Measurements from ENCODE around the gene SLAMF1. TPM values are rescaled to one million over a fixed set of nuclear protein-coding genes. Genes with fewer than 3 reads are reported as not detected.

The SLAMF1 gene
- total and polyA plus RNA-seq, 11 donors = 0.14 to 4.3 (median 0.60) TPM; not detected in 5

DNA sequence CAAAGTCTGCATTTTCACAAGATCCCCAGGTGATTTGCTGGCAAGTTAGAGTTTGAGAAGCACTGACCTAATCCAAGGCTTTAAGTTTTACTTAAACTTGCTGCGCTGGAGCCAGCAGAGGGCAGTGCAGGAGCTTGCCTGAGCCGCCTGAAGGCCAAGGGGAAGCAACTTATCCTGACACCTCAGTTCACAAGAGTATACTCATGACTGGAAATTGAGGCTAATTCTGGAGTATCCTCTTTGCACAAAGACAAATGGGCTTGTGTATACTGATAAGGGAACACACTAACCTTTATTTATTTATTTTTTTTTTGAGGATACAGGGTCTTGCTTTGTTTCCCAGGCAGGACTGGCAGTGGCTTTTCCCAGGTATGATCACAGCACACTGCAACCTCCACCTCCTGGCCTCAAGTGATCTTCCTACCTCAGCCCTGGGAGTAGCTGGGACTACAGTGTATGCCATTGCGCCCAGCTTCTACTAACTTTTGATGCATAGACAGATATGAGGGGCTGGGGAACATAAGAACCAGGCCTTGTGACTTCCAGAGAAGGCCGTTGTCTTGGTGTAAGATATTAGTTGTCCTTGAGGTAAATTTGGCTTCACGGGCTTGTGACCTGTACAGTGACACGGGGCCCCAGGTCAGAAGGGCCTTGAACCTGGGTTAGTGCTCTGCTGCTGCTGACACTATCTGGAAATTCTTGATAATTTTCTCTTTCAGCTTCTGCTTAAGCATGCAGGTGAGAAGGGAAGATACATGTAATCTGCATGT, 29.0 kb upstream of the SLAMF1 start:
- peaks cover 0 to 46% (median 0%) of the 10 kb centered on the region in 12 donors for H3K4me1 ChIP-seq

DNA sequence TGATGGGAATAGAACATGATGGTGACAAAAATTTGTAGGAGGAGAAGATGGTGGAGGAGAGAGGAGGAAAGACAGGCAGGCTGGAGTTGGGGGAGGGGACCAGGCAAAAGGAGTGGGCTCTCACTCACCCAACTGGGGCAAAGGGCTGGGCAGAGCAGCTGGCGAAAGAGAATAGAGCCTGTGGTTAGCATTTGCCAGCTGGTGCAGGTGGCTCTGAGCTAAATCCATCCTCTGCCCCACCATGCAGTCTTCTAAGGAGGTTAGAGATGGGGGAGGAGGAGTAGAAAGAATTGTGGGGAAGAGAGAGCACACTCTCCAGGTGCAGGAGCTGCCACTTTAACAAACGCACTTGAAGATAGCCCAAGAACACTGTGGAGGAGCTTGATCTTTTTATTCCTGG, 27.6 kb upstream of the SLAMF1 start:
- TF ChIP-seq, protein P1, sequence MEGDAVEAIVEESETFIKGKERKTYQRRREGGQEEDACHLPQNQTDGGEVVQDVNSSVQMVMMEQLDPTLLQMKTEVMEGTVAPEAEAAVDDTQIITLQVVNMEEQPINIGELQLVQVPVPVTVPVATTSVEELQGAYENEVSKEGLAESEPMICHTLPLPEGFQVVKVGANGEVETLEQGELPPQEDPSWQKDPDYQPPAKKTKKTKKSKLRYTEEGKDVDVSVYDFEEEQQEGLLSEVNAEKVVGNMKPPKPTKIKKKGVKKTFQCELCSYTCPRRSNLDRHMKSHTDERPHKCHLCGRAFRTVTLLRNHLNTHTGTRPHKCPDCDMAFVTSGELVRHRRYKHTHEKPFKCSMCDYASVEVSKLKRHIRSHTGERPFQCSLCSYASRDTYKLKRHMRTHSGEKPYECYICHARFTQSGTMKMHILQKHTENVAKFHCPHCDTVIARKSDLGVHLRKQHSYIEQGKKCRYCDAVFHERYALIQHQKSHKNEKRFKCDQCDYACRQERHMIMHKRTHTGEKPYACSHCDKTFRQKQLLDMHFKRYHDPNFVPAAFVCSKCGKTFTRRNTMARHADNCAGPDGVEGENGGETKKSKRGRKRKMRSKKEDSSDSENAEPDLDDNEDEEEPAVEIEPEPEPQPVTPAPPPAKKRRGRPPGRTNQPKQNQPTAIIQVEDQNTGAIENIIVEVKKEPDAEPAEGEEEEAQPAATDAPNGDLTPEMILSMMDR (IDR thresholded peaks at IDR 0.05) = no peak
- TF ChIP-seq POLR2A (IDR thresholded peaks at IDR 0.05) = no peak
- no peak for DNase-seq
- Histone ChIP-seq H3K27ac (no peak overlapping the region), H3K9me3 (peaks cover 0 to 6% (median 2%) of the 10 kb centered on the region in 12 donors), H3K27me3 (peaks cover 0 to 15% (median 0%) of the 10 kb centered on the region in 9 donors), H3K4me3 (no peak overlapping the region), H3K4me1 (peaks cover 0 to 46% (median 0%) of the 10 kb centered on the region in 12 donors), H3K36me3 (peaks cover 0 to 19% (median 0%) of the 10 kb centered on the region in 9 donors)
- no peak for ATAC-seq
- WGBS, 4 donors = 69 to 92% (median 78%) methylated on average over 2 of the region's 2 CpGs
- intact Hi-C loops (cut with DNase I) = loop anchor here in 5 of 10 donors (10.0 kb wide), 4 partner anchors 150 to 470 kb away; partner anchors contain the start of gene ITLN2 (in 1 of the 5)

More for the DNA sequence above, 29.0 kb upstream of the SLAMF1 start:
- no peaks in the 10 kb centered on the region for H3K9me3 ChIP-seq
- peaks cover 0 to 15% (median 0%) of the 10 kb centered on the region in 9 donors for H3K27me3 ChIP-seq
- H3K36me3 ChIP-seq = peaks cover 0 to 33% (median 0%) of the 10 kb centered on the region in 9 donors
- no peak overlapping the region for H3K27ac ChIP-seq
- H3K4me3 ChIP-seq = no peak overlapping the region
- intact Hi-C loops (cut with DNase I) = loop anchor here in 6 of 10 donors (5.0 to 10.0 kb wide), 6 partner anchors 149 to 469 kb away; partner anchors contain the start of gene ITLN2 (in 2 of the 6)
- DNase-seq = peak; percentile 57 to 83 (median 72)
- no peak for TF ChIP-seq POLR2A (IDR thresholded peaks at IDR 0.05)
- TF ChIP-seq, protein P1 (IDR thresholded peaks at IDR 0.05) = peak; percentile 57 to 82 (median 76)
- peak; percentile 69 to 85 (median 82) for ATAC-seq
- 47 to 55% (median 52%) methylated on average over 5 to 6 of the region's 6 CpGs for WGBS, 4 donors

DNA sequence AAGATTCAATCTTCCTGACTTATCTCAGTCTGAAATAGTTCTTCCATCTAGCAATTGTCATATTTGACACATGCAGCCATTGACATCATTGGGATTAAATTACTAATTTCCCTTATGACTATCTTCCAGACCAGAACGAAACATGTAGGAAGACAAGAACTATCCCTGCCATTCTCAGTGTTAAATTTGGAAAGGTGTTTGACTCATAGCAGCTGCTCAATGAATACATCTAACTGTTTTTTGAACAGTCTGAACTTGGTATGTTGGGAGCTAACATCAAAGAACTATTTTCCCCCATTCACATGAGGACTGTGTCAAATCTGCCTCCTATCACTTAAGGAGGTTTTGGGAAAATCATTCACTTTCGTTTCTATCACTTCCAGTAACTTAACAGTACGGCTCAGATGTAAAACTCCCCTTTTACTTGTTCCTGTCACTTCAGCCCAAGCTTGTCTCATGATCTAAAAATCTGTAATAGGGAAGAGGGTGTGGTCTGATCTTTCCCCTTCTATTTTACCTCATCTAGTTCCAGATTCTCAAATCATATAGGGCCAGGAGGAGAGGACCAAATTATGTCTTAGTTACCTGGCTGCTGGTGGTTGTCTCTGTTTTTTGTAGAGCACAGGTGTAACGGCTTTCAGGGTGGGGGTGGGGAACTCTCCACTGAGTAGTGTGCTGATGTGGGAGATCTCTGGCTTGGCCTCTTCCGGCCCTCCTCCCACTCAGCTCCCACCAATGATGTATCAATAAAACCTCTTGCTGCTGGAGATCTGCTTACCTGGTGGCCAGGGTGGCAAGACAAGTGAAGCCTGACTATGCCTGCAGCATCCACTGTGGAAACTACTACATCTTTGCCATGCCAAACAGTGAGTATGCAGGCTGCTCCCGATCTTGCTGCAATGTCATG, 26.2 kb upstream of the SLAMF1 start:
- Histone ChIP-seq H3K4me1 (peaks cover 0 to 46% (median 0%) of the 10 kb centered on the region in 12 donors), H3K4me3 (peak overlapping the region in 1 of 12 donors; percentile 29), H3K27ac (peak overlapping the region in 1 of 12 donors; percentile 50), H3K27me3 (peaks cover 0 to 11% (median 0%) of the 10 kb centered on the region in 9 donors), H3K9me3 (peaks cover 0 to 13% (median 4%) of the 10 kb centered on the region in 12 donors), H3K36me3 (peaks cover 0 to 5% (median 0%) of the 10 kb centered on the region in 9 donors)
- TF ChIP-seq, protein P1 (IDR thresholded peaks at IDR 0.05) = no peak
- ATAC-seq = no peak
- intact Hi-C loops (cut with DNase I) = loop anchor here in 5 of 10 donors (10.0 kb wide), 4 partner anchors 152 to 472 kb away; partner anchors contain the start of gene ITLN2 (in 1 of the 5)
- WGBS, 4 donors = 52 to 60% (median 58%) methylated on average over 6 of the region's 6 CpGs
- no peak for DNase-seq
